ENCODE measurements around the gene DALRD3.
"Not testable (repeated sequence)": the region's sequence is repeated elsewhere in the genome, so short reads cannot be mapped to it uniquely, and the experiment has no call there.

DALRD3 gene

DNA sequence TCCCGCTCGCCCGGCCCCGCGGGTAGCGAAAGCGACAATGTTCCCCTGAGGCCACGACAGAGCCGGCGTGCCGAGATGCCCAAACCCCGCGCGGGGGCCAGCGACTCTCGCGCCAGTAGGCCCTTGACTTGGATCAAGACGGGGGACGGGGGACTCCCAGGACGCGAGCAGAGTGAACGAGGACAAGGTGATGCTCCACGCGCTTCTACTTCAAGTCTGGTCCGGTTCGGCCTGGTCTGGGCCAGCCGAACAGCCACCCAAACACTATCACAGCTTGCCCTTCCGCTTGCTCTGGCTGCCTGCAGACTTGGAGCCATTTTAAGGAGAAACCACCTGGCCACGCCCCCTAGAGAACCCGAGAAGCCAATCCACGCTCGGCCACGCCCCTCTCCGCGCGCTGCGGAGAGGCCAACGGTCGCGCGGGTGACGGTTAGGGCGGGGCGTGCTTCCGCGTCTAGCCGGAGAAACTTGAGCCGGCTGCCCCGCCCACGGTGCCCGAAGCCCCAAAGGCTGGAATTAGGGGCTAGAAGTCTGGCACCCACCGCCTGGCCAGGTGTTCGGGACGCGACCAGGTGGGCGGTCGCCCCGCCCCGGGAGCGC is 2.9 kb upstream of the DALRD3 start:
- DNase-seq (ENCODE audit: low spot score), result peak; percentile 96

DNA sequence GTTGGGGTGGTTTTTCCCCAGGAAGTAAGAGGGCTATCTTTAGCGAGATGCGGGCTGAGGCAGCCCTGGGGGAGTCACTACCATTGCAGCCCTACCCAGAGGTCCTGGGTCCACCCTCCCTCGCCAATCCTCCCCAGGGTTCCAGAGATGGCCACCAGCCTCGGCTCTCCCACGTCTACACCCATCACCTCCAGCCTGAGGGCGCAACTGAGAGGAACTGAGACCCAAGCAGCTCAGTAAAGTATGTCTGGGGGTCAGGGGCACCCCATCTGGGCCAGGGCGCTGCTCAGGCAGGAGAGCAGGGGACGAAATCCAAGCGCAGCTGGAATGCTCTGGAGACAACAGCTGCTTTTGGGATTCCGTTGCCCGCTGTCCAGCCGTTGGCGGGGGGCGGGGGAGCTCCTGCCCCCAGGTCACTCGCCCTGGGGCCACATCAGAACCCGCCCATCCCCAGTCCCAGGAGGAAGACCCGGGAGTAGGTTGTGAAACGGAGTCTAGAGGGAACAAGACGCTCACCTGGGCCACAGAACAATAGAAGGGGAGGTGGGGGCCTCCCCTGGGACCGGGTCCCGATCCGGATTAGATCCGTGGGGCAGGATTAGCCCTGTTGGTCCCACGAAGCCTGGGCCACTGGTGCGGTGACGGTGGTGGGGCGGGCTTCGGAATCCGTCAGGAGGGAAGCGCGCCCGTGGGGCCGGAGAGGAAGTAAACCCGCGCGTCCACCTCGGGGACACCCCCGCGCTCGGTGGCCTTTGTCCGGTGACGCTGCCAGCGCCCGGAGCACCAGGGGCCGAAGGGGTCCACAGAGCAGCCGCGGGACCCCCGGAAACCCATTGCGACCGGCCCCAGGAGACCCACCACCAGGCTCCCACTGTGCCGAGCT is 2.2 kb upstream of the DALRD3 start:
- DNase-seq (ENCODE audit: low spot score), result peak; percentile 52

DNA sequence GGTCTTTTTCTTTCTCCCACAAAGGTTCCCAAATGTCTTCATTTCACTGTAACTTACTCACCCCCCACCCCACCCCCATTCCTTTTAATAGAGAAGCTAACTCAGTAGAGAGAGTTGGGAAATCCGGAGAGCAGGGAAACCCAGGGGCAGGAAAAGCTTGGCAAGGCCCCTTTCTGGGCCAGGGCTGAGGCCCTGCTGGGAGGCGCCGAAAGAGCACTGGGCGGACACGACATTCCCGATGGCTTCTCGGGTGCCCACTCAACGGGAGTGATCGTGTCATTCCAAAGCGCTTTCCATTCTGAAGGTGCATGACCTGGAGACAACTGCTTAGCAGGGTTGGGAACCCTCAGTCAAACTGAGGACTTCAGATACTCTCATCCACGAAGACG is 1.6 kb upstream of the DALRD3 start:
- no peak for DNase-seq (ENCODE audit: low spot score)

DNA sequence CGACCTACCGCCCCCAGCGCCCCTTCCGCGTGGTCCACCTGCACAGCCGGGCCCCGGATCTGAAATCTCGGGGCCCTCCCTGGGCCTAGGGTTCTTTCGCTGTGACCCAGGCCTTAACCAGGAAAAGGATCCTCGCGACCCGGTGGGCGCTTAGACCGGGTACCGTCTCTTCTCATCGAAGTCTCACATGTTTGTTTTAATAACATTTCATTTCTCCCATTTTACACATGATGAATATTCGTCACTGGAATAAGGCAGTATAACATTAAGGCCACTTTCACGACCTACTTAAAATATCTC is 277 bp upstream of the DALRD3 start:
- no peak for DNase-seq (ENCODE audit: low spot score)

DNA sequence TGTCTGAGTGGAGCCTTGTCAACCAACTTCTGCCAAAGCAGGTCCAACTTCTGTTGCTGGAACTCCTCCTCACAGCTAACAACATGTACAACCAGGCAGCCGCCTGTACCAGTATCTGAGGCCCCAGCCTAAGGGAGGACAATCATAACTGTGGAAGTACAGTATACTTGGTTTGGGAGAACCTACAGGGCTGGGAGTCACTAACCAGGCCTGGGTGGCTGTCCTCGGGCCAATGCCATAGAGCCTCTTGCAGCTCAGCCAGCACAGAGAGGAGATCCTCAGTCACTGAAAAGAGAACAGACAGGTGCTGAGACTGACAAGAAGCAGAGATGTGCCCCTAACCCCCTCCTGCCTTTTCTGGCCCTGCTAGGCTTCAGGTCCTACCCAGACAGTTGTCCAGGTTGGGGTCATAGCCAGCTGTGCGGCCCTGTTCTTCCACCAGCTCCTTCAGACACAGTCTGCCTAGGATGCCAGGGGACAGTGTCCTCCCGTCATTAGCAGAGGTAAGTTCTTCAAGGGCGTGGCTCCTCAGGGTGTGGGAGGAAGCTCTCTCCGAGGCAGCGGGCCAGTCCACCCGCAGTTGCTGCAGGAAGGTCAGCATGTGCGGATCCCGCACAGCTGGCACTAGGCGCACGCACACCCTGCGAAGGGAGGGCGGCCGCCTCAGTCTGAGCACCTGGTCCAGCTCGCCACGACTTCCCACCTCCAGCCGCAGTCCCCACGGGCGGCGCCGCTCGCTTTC is 980 bp downstream of the DALRD3 start:
- peak; percentile 55 for DNase-seq (ENCODE audit: low spot score)

DNA sequence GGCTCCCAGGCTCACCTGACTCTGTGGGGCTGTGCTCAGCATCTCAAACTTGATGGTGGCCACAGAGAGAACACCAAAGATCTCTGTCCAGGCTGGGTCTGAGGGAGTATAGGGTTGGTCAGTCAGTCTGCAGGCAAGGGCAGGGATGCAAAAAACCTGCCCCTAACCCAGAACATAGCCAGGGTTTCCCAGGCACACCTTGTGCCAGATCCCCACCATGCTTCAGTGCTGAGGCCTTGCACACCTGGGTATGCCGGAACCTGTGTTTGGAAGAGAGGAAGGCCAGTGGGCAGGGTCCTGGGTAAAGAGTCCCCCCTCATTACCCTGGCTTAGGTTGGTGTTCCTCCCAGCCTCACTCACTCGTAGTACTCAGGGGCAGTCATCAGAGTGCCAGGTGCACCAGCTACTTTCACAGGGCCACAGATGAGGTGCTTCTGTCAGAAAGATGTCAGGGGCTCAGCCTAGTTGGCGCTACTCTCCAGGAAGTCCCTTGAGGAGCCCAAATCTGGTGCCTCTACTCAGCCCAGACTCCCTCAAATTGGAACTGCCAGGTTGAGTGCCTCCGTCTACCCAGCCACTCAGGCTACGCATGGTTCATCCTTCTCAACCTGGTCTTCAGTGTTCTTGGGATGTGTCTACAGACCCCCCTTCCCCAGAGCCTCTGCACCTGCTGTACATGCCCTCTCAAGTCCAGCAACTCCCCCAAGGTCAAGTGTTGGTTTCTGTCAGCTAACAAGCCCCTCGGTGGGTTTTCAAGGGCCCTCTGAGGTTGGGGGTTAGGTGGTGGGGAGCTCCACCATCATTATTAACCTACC is 1.8 kb downstream of the DALRD3 start:
- DNase-seq (ENCODE audit: low spot score), result no peak

DNA sequence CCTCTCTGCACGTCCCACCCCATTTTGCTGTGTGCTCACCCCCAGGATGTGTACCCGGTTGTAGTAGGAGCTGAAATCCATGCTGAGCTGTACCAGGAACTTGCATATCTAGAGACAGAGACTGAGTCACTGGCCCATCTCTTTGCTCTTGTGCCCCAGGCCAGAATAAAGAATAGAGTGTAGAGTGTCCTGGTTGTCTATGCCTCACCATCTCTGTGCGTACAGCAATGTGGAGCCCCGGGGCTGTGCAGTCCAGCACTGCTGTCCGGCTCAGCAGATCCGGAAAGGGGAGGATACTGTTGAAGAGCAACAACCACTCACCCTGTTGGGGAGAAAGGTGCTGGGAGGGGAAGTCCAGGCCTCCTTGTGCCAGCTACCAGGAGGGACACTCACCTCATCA is 2.6 kb downstream of the DALRD3 start:
- no peak for DNase-seq (ENCODE audit: low spot score)

DNA sequence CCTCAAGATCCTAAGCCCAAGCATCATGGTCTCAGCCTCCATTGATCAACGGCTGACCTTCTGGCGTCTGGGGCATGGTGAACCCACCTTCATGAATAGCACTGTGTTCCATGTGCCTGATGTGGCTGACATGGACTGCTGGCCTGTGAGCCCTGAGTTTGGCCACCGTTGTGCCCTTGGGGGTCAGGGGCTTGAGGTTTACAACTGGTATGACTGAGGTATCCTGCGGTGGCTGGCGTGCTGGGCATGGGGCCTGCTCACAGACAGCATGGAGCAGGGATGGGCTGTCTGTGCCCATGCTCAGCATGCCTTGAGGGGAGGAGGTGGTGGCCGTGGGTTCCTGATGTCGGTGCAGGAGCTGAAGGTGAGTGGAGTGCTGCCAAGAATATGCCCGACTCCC is 3.3 kb downstream of the DALRD3 start:
- no peak for DNase-seq (ENCODE audit: low spot score)

DNA sequence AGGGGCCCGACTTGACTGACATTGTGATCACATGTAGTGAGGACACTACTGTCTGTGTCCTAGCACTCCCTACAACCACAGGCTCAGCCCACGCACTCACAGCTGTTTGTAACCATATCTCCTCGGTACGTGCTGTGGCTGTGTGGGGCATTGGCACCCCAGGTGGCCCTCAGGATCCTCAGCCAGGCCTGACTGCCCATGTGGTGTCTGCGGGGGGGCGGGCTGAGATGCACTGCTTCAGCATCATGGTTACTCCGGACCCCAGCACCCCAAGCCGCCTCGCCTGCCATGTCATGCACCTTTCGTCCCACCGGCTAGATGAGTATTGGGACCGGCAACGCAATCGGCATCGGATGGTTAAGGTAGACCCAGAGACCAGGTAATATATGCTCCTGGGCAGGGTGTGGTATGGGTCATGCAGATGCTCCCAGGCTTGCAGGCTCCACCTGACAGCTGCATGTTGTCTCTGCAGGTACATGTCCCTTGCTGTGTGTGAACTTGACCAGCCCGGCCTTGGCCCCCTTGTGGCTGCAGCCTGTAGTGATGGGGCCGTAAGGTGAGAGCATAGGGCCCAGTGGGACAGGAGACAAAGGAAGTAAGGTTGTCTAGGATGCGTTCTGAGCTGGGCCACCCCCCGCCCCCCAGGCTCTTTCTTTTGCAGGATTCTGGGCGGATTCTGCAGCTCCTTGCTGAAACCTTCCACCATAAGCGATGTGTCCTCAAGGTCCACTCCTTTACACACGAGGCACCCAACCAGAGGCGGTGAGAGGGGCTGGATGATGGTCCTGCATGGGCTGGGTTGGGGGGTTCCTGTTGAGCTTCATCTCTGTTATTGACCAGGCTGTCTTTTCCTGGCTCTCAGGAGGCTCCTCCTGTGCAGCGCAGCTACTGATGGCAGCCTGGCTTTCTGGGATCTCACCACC is 4.4 kb downstream of the DALRD3 start:
- peak; percentile 73 for DNase-seq (ENCODE audit: low spot score)

DNA sequence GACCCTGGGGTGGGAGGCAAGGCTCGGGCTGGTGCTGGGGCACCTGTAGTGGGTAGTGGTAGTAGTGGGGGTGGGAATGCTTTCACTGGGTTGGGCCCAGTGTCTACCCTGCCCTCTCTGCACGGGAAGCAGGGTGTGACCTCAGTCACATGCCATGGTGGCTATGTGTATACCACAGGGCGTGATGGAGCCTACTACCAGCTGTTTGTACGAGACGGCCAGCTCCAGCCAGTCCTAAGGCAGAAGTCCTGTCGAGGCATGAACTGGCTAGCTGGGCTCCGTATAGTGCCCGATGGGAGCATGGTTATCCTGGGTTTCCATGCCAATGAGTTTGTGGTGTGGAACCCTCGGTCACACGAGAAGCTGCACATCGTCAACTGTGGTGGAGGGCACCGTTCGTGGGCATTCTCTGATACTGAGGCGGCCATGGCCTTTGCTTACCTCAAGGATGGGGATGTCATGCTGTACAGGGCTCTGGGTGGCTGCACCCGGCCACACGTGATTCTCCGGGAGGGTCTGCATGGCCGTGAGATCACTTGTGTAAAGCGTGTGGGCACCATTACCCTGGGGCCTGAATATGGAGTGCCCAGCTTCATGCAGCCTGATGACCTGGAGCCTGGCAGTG is 5.2 kb downstream of the DALRD3 start:
- no peak for DNase-seq (ENCODE audit: low spot score)

DNA sequence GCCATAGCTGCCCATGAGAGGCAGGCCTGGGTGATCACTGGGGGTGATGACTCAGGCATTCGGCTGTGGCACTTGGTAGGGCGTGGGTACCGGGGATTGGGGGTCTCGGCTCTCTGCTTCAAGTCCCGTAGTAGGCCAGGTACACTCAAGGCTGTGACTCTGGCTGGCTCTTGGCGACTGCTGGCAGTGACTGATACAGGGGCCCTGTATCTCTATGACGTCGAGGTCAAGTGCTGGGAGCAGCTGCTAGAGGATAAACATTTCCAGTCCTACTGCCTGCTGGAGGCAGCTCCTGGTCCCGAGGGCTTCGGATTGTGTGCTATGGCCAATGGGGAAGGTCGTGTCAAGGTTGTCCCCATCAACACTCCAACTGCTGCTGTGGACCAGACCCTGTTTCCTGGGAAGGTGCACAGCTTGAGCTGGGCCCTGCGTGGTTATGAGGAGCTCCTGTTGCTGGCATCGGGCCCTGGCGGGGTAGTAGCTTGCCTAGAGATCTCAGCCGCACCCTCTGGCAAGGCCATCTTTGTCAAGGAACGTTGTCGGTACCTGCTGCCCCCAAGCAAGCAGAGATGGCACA is 5.9 kb downstream of the DALRD3 start:
- DNase-seq (ENCODE audit: low spot score), result no peak

DNA sequence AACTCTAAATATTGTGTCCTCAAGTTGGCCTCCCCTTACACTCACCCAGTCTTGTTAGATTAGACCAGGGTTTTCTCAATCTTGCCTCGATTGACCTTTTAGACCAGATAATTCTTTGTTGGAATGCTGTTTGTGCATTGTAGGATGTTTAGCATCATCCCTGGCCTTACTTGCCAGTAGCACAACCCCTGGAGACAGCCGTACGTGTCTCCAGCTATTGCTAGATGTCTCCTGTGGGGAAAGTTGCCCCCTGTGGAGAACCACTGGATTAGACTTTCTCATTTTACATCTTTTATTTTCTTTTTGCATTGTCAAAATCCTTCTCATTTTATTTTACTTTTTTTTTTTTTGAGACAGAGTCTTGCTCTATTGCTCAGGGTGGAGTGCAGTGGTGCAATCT is 9.0 kb downstream of the DALRD3 start:
- DNase-seq (ENCODE audit: low spot score), result no peak

DNA sequence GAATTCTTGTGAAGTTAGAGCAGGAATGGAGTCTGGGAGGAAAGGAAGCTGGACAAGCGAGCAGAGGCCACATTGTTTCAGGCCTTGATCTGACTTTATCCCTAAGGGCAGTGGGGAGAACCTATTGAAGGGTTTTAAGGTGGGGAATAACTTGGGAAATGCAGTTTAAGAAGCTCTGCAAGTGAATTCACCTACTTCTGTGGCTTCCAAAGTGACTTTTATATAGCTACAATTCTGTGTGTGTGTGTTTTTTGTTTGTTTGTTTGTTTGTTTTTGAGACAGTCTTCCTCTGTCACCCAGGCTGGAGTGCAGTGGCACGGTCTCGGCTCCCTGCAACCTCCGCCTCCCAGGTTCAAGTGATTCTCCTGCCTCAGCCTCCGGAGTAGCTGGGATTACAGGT is 9.8 kb downstream of the DALRD3 start:
- DNase-seq (ENCODE audit: low spot score), result not testable (repeated sequence)

DNA sequence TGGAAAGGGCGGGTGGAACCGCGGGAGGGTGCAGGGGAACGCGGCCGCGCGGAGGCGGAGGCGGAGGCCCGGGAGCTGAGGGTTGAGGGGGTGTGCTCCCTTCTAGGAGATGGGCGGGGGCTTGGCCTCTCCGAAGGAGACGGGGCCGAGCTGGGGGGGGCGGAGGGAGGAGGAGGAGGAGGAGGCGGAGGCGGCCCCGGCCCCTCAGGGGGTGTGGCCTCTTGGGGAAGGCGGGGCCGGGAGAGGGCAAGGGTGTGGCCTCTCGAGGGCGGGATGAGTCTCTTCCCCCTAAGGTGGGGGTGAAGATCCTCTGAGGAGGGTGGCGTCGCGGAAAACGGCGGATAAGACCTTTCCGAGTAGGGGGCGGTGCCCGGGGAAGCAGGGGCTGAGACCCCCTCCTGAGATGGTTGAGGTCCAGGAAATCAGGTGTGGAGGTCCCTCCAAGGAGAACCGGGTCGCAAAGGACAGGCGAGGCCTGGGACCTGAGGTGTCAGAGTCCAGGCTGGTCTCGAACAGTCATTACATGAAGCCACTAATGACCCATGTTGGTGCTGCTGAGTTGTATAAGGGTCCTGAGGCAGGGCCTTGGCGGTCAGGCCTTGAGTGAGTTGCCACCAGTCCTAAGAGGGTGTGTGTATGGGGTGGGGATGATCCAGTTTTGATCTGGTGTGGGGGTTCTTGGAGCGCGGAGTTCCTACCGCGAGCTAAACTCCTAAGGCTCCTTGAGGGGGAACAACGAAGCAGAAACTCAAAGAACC is 10.4 kb downstream of the DALRD3 start:
- DNase-seq (ENCODE audit: low spot score), result peak; percentile 61

DNA sequence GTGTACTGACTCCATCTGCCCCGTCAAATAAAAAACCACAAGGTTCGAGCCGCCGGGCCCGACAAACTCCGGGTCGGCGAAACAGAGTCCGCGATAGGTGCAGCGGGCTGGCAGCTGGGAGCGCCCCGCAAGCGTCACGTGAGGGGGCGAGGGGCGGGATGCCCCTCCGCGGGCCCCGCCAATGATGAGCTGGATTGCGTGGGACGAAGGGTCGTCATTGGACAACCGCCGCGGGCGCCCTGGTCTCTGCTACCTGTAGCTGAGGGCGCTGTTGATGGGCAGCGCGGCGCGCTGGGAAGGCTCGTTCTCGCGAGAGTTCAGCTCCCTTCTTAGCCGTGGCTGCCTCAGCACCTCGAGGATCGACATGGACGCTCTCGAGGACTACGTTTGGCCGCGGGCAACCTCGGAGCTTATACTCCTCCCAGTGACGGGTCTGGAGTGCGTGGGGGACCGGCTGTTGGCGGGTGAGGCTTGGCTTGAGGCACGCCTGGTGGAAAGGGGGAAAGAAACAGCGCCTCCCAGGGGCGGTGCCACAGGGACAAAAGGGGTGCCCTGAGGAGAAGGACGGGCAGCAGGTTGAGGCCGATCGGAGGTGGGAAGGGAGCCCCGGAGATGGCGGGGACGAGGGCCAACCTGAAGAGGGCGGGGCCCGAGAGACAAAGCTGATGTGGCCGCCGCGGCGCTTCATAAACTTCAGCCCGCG is 11.2 kb downstream of the DALRD3 start, which contains the start of gene WDR6:
TSS of gene WDR6 (plus strand) at position 324 of the 703 bp plus-strand sequence. CDS start at position 365, 41 bp downstream.
- DNase-seq (ENCODE audit: low spot score), result peak; percentile 98

DNA sequence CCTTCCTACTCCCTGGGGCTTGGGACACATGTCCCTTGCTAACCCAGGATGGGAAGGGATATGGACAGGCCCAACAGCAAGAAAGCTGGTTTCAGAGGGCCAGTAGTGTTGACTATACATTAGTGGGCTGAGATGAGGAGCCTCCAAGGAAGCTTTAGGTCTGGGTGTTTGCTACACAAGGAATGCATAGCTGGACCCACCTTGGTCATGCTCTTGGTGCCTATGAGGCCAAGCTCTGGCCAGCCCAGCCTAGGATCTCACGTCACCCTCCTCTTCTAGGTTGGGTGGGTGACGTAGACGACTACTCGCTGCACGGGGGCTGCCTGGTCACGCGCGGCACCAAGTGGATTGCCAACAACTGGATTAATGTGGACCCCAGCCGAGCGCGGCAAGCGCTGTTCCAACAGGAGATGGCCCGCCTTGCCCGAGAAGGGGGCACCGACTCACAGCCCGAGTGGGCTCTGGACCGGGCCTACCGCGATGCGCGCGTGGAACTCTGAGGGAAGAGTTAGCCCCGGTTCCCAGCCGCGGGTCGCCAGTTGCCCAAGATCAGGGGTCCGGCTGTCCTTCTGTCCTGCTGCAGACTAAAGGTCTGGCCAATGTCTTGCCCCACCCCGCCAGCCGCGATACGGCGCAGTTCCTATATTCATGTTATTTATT is 11.8 kb downstream of the DALRD3 start:
- DNase-seq (ENCODE audit: low spot score), result no peak

DNA sequence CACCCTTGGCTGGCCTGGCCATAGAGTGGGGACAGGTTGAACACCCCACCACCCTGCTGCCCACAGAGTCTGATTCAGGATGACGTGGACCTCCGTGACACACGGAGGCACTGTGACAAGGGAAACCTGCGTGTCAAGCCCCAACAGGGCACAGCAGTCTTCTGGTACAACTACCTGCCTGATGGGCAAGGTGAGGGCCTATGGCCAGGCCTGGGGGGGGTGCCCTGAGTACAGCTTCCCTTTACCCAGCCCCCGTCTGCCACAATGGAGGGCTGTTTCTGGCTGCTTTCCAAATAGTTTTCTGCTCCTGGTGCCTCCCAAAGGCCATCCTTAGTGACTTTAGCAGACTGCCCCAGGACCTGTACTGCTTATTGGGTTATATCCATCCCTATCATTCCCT is 12.4 kb downstream of the DALRD3 start:
- DNase-seq (ENCODE audit: low spot score), result no peak

DNA sequence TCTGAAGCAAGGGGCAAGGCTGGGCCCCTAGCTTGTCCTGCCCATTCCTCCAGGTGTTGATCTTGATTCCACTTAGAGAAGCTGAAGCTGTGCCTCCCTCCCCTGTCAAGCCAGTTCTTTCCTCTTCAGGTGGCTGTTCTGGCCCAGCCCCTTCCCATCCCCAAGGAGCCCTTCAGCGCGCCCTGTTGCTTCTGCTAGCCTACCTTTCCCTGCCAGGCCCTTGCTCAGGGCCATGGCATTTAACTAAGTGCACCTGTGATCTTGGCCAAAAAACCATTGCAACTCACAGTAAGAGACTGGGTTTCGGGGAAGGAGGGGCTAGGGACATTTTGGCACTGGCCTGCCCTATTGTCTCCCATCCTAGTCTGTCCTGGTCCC is 13.1 kb downstream of the DALRD3 start:
- DNase-seq (ENCODE audit: low spot score), result no peak

All from SW480 (cell line).